H1 (cell line): ENCODE data around the gene TRIP11. TPM values are rescaled to one million over a fixed set of nuclear protein-coding genes. Genes with fewer than 3 reads are reported as not detected.

Experiments used
- ASH2L ChIP-seq: fragments of 200-600, 300-600 bp; sonication (generic); IDR thresholded peaks from one replicate; pipeline ENCODE4 v1.7.1; 2017; ENCODE audit warnings: low read length
- CBX5 ChIP-seq: fragments of 300-800, 300-1000 bp; sonication (generic); IDR thresholded peaks from 2 replicates; pipeline ENCODE4 v1.7.1; 2016; ENCODE audit warnings: antibody characterized with exemption, low read length, low read depth
- FOSL1 ChIP-seq: IDR thresholded peaks from 2 replicates; pipeline ENCODE4 v1.6.1; 2011; ENCODE audit warnings: mild to moderate bottlenecking, low read depth, low read length, moderate library complexity; ENCODE audit not compliant: insufficient read depth
- HDAC2 ChIP-seq, 2 experiments: fragments of 300-600 bp in 1 of 2; sonication (generic) in 1 of 2; IDR thresholded peaks; 2 replicates each; pipeline ENCODE4 v1.6.1; 2011 to 2012; ENCODE audit warnings: low read depth in 2 of 2, low read length in 2 of 2, mild to moderate bottlenecking in 2 of 2, moderate library complexity in 2 of 2, borderline replicate concordance in 1 of 2, inconsistent platforms in 1 of 2
- KDM5A ChIP-seq: fragments of 200-600 bp; IDR thresholded peaks from 2 replicates; pipeline ENCODE4 v1.7.1; 2012; ENCODE audit warnings: mild to moderate bottlenecking, low read length, inconsistent platforms, mixed read lengths
- SP1 ChIP-seq: IDR thresholded peaks from 2 replicates; pipeline ENCODE4 v1.6.1; 2011; ENCODE audit warnings: low read depth, low read length
- SP2 ChIP-seq: IDR thresholded peaks from 2 replicates; pipeline ENCODE4 v1.6.1; 2012; ENCODE audit warnings: mild to moderate bottlenecking, low read length, inconsistent platforms
- SP4 ChIP-seq: IDR thresholded peaks from 2 replicates; pipeline ENCODE4 v1.6.1; 2012; ENCODE audit warnings: low read length, inconsistent platforms
- polyA plus RNA-seq, 7 experiments: library from polyadenylated mRNA; depleted of rRNA in 3 of 7; stranded (reverse) in 5 of 7; unstranded in 2 of 7; fragments of >200 nt in 5 of 7; fragments of 200-250 nt in 2 of 7; gene quantifications; 1 replicate in 5 of 7; 2 replicates in 1 of 7; 4 replicates in 1 of 7; pipeline versions ENCODE4 v1.2.1 to v1.2.3, GENCODE V29; 2011 to 2013; ENCODE audit warnings: missing spikeins in 2 of 7, mixed read lengths in 2 of 7
- total RNA-seq: library from RNA; stranded (reverse); fragmentation: NEBNext Ultra II Directional; extraction: Animal tissue kit (Norgen Biotek cat#: 25700); gene quantifications from 2 replicates; pipeline ENCODE4 v1.2.1, GENCODE V29; 2021
- TF ChIP-seq, protein P1 (sequence below): IDR thresholded peaks from 2 replicates; pipeline ENCODE4 v1.6.1; 2011; ENCODE audit warnings: low read depth, mild to moderate bottlenecking, low read length; ENCODE audit not compliant: insufficient read depth
- TF ChIP-seq, protein P2 (sequence below), 3 experiments: IDR thresholded peaks; 1 replicate in 2 of 3; 2 replicates in 1 of 3; pipeline versions ENCODE4 v1.5.1 to v1.6.1; 2011; ENCODE audit warnings: low read length in 3 of 3, mild to moderate bottlenecking in 3 of 3, inconsistent platforms in 2 of 3, low read depth in 1 of 3, moderate library complexity in 1 of 3; ENCODE audit not compliant: insufficient read depth in 1 of 3; ENCODE audit errors: control extremely low read depth in 1 of 3

The TRIP11 gene
- total and polyA plus RNA-seq, 2 of the 8 experiments (the other 6 are each of a cell fraction or from before 2014, with no cell fraction given): 3.3 to 30.4 TPM

- TF ChIP-seq, protein P1, sequence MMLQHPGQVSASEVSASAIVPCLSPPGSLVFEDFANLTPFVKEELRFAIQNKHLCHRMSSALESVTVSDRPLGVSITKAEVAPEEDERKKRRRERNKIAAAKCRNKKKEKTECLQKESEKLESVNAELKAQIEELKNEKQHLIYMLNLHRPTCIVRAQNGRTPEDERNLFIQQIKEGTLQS: no peak
- TF ChIP-seq HDAC2 (IDR thresholded peaks at IDR 0.05; ENCODE audit: borderline replicate concordance in 1 of 2, low read depth in 2 of 2, low read length in 2 of 2) (no peak), SP1 (no peak), ASH2L (no peak), SP2 (no peak), KDM5A (no peak), SP4 (no peak), CBX5 (no peak), FOSL1 (no peak)
- TF ChIP-seq, protein P2, sequence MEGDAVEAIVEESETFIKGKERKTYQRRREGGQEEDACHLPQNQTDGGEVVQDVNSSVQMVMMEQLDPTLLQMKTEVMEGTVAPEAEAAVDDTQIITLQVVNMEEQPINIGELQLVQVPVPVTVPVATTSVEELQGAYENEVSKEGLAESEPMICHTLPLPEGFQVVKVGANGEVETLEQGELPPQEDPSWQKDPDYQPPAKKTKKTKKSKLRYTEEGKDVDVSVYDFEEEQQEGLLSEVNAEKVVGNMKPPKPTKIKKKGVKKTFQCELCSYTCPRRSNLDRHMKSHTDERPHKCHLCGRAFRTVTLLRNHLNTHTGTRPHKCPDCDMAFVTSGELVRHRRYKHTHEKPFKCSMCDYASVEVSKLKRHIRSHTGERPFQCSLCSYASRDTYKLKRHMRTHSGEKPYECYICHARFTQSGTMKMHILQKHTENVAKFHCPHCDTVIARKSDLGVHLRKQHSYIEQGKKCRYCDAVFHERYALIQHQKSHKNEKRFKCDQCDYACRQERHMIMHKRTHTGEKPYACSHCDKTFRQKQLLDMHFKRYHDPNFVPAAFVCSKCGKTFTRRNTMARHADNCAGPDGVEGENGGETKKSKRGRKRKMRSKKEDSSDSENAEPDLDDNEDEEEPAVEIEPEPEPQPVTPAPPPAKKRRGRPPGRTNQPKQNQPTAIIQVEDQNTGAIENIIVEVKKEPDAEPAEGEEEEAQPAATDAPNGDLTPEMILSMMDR (IDR thresholded peaks at IDR 0.05; ENCODE audit: control extremely low read depth in 1 of 3, insufficient read depth in 1 of 3, low read depth in 1 of 3, low read length in 3 of 3): no peak
Observed at GRCh38 chr14:92033906-92034687, 5.8 kb downstream of the TRIP11 start (continued).
